ENCODE data around the gene GPR78.

GPR78 gene

DNA sequence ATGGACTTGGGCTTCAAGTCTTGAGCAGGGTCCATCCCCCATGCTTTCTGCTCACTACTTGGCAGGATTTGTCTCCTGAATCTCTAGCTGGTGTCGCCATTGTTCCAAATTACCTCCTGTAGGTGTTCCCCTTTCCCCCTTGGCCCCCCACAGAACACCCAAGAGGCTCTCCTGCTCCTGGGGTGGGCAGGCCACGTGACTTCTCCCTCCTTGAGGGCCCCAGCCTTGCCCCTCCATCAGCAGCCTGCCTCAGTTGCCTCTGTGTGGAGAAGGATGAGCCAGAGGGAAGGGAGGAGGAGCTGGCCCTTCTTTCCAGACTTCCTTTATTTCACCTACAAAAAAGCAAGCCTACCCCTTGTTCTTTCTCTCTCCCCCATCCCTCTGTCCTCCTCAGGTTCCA, 1.8 kb downstream of the GPR78 start:
- Histone ChIP-seq H2AK5ac (ENCODE audit: low read length, severe bottlenecking) (no peak overlapping the region), H3K4me2 (ENCODE audit: low read length, poor library complexity, severe bottlenecking) (no peak overlapping the region), H2BK12ac (ENCODE audit: low read length in 2 of 2) (no peak overlapping the region), H3K27me3 (ENCODE audit: control insufficient read depth in 1 of 2, insufficient read depth in 1 of 2, low read length in 2 of 2) (peaks cover 74 to 97% of the 10 kb centered on the region in 2 experiments), H3K23ac (ENCODE audit: low read length in 2 of 2) (no peak overlapping the region), H3K79me1 (replicated peaks; ENCODE audit: low read length, poor library complexity, severe bottlenecking) (no peaks in the 10 kb centered on the region), H2BK15ac (ENCODE audit: low read depth, poor library complexity, severe bottlenecking) (no peak overlapping the region), H3K18ac (ENCODE audit: low read depth in 1 of 2, low read length in 2 of 2) (no peak overlapping the region), H3K4me1 (ENCODE audit: control insufficient read depth, insufficient read depth, low read depth, low read length) (peaks cover 11% of the 10 kb centered on the region), H3K9me3 (ENCODE audit: control insufficient read depth, low read length) (no peaks in the 10 kb centered on the region), H3K4me3 (ENCODE audit: insufficient read depth in 1 of 2, low read depth in 1 of 2, low read length in 2 of 2) (no peak overlapping the region), H3K4ac (ENCODE audit: low read depth in 1 of 2, low read length in 2 of 2) (no peak overlapping the region), H4K8ac (ENCODE audit: low read length) (no peak overlapping the region), H3K27ac (ENCODE audit: low read length, poor library complexity, severe bottlenecking) (no peak overlapping the region), H3K14ac (ENCODE audit: low read length in 2 of 2) (no peak overlapping the region), H3K9ac (ENCODE audit: low read length) (no peak overlapping the region), H4K91ac (ENCODE audit: low read length) (no peak overlapping the region), H2AFZ (ENCODE audit: low read depth, low read length) (no peak overlapping the region), H2BK5ac (ENCODE audit: low read depth, low read length, poor library complexity, severe bottlenecking) (no peak overlapping the region), H3K36me3 (ENCODE audit: control insufficient read depth in 1 of 2, insufficient read depth in 2 of 2, low read depth in 1 of 2, low read length in 2 of 2) (no peaks in the 10 kb centered on the region), H2BK120ac (ENCODE audit: low read depth, low read length) (no peak overlapping the region)
- DNase-seq, result no peak
- 33% methylated on average over 2 of the region's 2 CpGs for WGBS

DNA sequence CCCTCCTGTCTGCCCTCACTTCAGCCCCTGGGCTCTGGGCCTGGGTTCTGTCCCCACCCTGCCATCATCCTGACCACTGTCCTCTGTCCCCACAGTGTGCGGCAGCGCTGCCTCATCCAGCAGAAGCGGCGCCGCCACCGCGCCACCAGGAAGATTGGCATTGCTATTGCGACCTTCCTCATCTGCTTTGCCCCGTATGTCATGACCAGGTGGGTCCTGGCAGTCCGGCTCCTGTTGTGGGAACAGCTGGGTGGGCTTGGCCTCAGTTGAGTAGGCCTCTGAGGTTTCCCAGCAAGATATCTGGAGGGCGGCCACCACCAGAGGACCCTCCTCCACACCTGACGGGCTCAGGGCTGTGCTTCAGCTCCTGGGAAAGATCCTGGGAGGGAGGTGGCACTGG, 2.2 kb downstream of the GPR78 start:
- Histone ChIP-seq H3K18ac (ENCODE audit: low read depth in 1 of 2, low read length in 2 of 2) (no peak overlapping the region), H3K4me3 (ENCODE audit: insufficient read depth in 1 of 2, low read depth in 1 of 2, low read length in 2 of 2) (no peak overlapping the region), H3K23ac (ENCODE audit: low read length in 2 of 2) (no peak overlapping the region), H3K4me1 (ENCODE audit: control insufficient read depth, insufficient read depth, low read depth, low read length) (peaks cover 11% of the 10 kb centered on the region), H3K4me2 (ENCODE audit: low read length, poor library complexity, severe bottlenecking) (no peak overlapping the region), H3K79me1 (replicated peaks; ENCODE audit: low read length, poor library complexity, severe bottlenecking) (no peaks in the 10 kb centered on the region), H2AFZ (ENCODE audit: low read depth, low read length) (no peak overlapping the region), H3K36me3 (ENCODE audit: control insufficient read depth in 1 of 2, insufficient read depth in 2 of 2, low read depth in 1 of 2, low read length in 2 of 2) (no peaks in the 10 kb centered on the region), H2BK5ac (ENCODE audit: low read depth, low read length, poor library complexity, severe bottlenecking) (no peak overlapping the region), H3K9me3 (ENCODE audit: control insufficient read depth, low read length) (no peaks in the 10 kb centered on the region), H3K14ac (ENCODE audit: low read length in 2 of 2) (no peak overlapping the region), H3K4ac (ENCODE audit: low read depth in 1 of 2, low read length in 2 of 2) (no peak overlapping the region), H4K91ac (ENCODE audit: low read length) (no peak overlapping the region), H3K27me3 (ENCODE audit: control insufficient read depth in 1 of 2, insufficient read depth in 1 of 2, low read length in 2 of 2) (peaks cover 78 to 97% of the 10 kb centered on the region in 2 experiments), H3K9ac (ENCODE audit: low read length) (no peak overlapping the region), H4K8ac (ENCODE audit: low read length) (no peak overlapping the region), H2AK5ac (ENCODE audit: low read length, severe bottlenecking) (no peak overlapping the region), H2BK15ac (ENCODE audit: low read depth, poor library complexity, severe bottlenecking) (no peak overlapping the region), H3K27ac (ENCODE audit: low read length, poor library complexity, severe bottlenecking) (no peak overlapping the region), H2BK120ac (ENCODE audit: low read depth, low read length) (no peak overlapping the region), H2BK12ac (ENCODE audit: low read length in 2 of 2) (no peak overlapping the region)
- WGBS, result 92% methylated on average over 12 of the region's 12 CpGs
- no peak for DNase-seq

DNA sequence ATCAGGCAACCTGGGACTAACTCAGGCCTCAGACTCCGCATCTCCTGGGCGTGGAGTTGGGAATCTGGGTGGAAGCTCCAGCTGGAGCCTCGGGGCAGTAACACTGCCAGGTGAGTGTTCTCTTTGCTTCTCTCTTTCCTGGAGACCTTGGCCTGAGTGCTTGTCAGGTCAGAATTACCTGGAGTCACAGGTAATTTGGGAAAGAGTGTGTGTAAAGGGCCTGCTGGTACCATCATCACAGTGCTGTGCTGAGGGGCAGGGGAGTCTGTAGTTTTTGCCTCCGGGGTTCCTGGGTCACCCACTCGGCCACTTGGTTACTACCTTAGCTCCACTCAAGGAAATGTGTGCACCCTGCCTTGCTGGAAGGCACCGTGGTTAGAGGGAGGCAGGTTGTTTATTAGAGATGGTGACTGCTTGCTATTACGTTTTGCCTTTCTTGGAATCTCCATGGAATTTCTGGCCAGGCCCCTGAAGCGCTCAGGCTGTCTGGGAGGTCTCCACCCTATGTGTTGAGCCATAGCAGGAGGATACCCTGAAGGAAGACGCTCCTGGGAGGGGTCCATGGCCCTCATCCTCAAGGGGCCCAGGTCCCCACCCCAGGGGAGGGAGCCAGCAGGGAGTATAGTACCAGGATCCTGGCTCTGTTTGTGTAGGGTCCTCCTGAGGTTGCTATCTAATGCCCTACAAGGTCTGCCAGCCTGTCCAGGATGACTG, 2.9 kb downstream of the GPR78 start:
- H3K4me3 ChIP-seq (ENCODE audit: insufficient read depth in 1 of 2, low read depth in 1 of 2, low read length in 2 of 2), result no peak overlapping the region
- H2BK12ac ChIP-seq (ENCODE audit: low read length in 2 of 2), result no peak overlapping the region
- DNase-seq, result no peak
- no peak overlapping the region for H4K8ac ChIP-seq (ENCODE audit: low read length)
- H3K36me3 ChIP-seq (ENCODE audit: control insufficient read depth in 1 of 2, insufficient read depth in 2 of 2, low read depth in 1 of 2, low read length in 2 of 2), result no peaks in the 10 kb centered on the region
- no peak overlapping the region for H3K9ac ChIP-seq (ENCODE audit: low read length)
- H3K27ac ChIP-seq (ENCODE audit: low read length, poor library complexity, severe bottlenecking), result no peak overlapping the region
- no peak overlapping the region for H3K4ac ChIP-seq (ENCODE audit: low read depth in 1 of 2, low read length in 2 of 2)
- H3K4me1 ChIP-seq (ENCODE audit: control insufficient read depth, insufficient read depth, low read depth, low read length), result peaks cover 11% of the 10 kb centered on the region
- no peak overlapping the region for H3K18ac ChIP-seq (ENCODE audit: low read depth in 1 of 2, low read length in 2 of 2)
- H3K9me3 ChIP-seq (ENCODE audit: control insufficient read depth, low read length), result no peaks in the 10 kb centered on the region
- no peak overlapping the region for H2BK5ac ChIP-seq (ENCODE audit: low read depth, low read length, poor library complexity, severe bottlenecking)
- 70% methylated on average over 9 of the region's 9 CpGs for whole genome bisulfite sequencing
- H3K4me2 ChIP-seq (ENCODE audit: low read length, poor library complexity, severe bottlenecking), result no peak overlapping the region
- H3K23ac ChIP-seq (ENCODE audit: low read length in 2 of 2), result no peak overlapping the region
- no peak overlapping the region for H4K91ac ChIP-seq (ENCODE audit: low read length)
- H3K27me3 ChIP-seq (ENCODE audit: control insufficient read depth in 1 of 2, insufficient read depth in 1 of 2, low read length in 2 of 2), result peaks cover 79 to 97% of the 10 kb centered on the region in 2 experiments
- H2BK15ac ChIP-seq (ENCODE audit: low read depth, poor library complexity, severe bottlenecking), result no peak overlapping the region
- no peak overlapping the region for H2AK5ac ChIP-seq (ENCODE audit: low read length, severe bottlenecking)
- H2BK120ac ChIP-seq (ENCODE audit: low read depth, low read length), result no peak overlapping the region
- no peaks in the 10 kb centered on the region for H3K79me1 ChIP-seq (replicated peaks; ENCODE audit: low read length, poor library complexity, severe bottlenecking)
- H3K14ac ChIP-seq (ENCODE audit: low read length in 2 of 2), result no peak overlapping the region
- no peak overlapping the region for H2AFZ ChIP-seq (ENCODE audit: low read depth, low read length)

DNA sequence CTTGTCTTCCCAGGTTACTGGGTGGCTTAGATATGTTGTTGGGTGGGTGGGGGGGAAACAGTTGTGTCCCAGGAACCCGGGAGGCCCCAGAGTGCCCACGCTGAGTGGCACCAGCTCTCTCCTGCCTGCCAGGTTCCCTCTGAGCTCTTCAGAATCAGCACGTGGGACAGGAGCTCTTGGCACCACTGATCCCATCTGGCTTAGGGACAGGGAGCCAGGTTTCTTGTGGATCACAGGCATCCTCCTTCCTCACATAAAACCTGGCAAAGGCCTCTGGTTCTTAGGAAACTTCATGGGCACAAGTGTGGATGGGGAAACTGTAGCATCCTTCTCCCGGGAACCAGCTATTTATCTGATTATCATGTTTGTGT, 3.4 kb downstream of the GPR78 start:
- H3K4me2 ChIP-seq (ENCODE audit: low read length, poor library complexity, severe bottlenecking), result no peak overlapping the region
- peaks cover 80 to 97% of the 10 kb centered on the region in 2 experiments for H3K27me3 ChIP-seq (ENCODE audit: control insufficient read depth in 1 of 2, insufficient read depth in 1 of 2, low read length in 2 of 2)
- no peak overlapping the region for H3K23ac ChIP-seq (ENCODE audit: low read length in 2 of 2)
- H3K4me3 ChIP-seq (ENCODE audit: insufficient read depth in 1 of 2, low read depth in 1 of 2, low read length in 2 of 2), result no peak overlapping the region
- no peak overlapping the region for H2BK12ac ChIP-seq (ENCODE audit: low read length in 2 of 2)
- H4K91ac ChIP-seq (ENCODE audit: low read length), result no peak overlapping the region
- no peak overlapping the region for H3K18ac ChIP-seq (ENCODE audit: low read depth in 1 of 2, low read length in 2 of 2)
- H3K79me1 ChIP-seq (replicated peaks; ENCODE audit: low read length, poor library complexity, severe bottlenecking), result no peaks in the 10 kb centered on the region
- no peaks in the 10 kb centered on the region for H3K9me3 ChIP-seq (ENCODE audit: control insufficient read depth, low read length)
- H3K27ac ChIP-seq (ENCODE audit: low read length, poor library complexity, severe bottlenecking), result no peak overlapping the region
- no peak overlapping the region for H3K14ac ChIP-seq (ENCODE audit: low read length in 2 of 2)
- H3K36me3 ChIP-seq (ENCODE audit: control insufficient read depth in 1 of 2, insufficient read depth in 2 of 2, low read depth in 1 of 2, low read length in 2 of 2), result no peaks in the 10 kb centered on the region
- H2BK15ac ChIP-seq (ENCODE audit: low read depth, poor library complexity, severe bottlenecking), result no peak overlapping the region
- no peak overlapping the region for H2AFZ ChIP-seq (ENCODE audit: low read depth, low read length)
- H2BK5ac ChIP-seq (ENCODE audit: low read depth, low read length, poor library complexity, severe bottlenecking), result no peak overlapping the region
- 67% methylated on average over 4 of the region's 4 CpGs for WGBS
- DNase-seq, result no peak
- no peak overlapping the region for H4K8ac ChIP-seq (ENCODE audit: low read length)
- H2BK120ac ChIP-seq (ENCODE audit: low read depth, low read length), result no peak overlapping the region
- H3K4ac ChIP-seq (ENCODE audit: low read depth in 1 of 2, low read length in 2 of 2), result no peak overlapping the region
- no peak overlapping the region for H2AK5ac ChIP-seq (ENCODE audit: low read length, severe bottlenecking)
- H3K9ac ChIP-seq (ENCODE audit: low read length), result no peak overlapping the region
- H3K4me1 ChIP-seq (ENCODE audit: control insufficient read depth, insufficient read depth, low read depth, low read length), result peaks cover 11% of the 10 kb centered on the region
